Ishikawa (cell line): Measurements from ENCODE around the gene GASK1B.

Experiments used
- CEBPB ChIP-seq: IDR thresholded peaks from 2 replicates; pipeline ENCODE4 v1.6.1; 2012
- CREB1 ChIP-seq: IDR thresholded peaks from 2 replicates; pipeline ENCODE4 v1.6.1; 2012; ENCODE audit warnings: low read depth
- EGR1 ChIP-seq: IDR thresholded peaks from 2 replicates; pipeline ENCODE4 v1.6.1; 2012
- EP300 ChIP-seq: IDR thresholded peaks from 2 replicates; pipeline ENCODE4 v1.6.1; 2012; ENCODE audit warnings: borderline replicate concordance
- FOXM1 ChIP-seq: IDR thresholded peaks from 2 replicates; pipeline ENCODE4 v1.6.1; 2012; ENCODE audit warnings: low read depth, borderline replicate concordance
- MAX ChIP-seq: IDR thresholded peaks from 2 replicates; pipeline ENCODE4 v1.6.1; 2012
- RAD21 ChIP-seq: IDR thresholded peaks from 2 replicates; pipeline ENCODE4 v1.6.1; 2012; ENCODE audit warnings: low read depth
- TCF12 ChIP-seq: IDR thresholded peaks from 2 replicates; pipeline ENCODE4 v1.6.1; 2012; ENCODE audit warnings: low read depth
- TEAD4 ChIP-seq: IDR thresholded peaks from 2 replicates; pipeline ENCODE4 v1.6.1; 2012
- YY1 ChIP-seq: IDR thresholded peaks from 2 replicates; pipeline ENCODE4 v1.6.1; 2012; ENCODE audit warnings: low read depth
- TF ChIP-seq, protein P1 (sequence below): IDR thresholded peaks from 2 replicates; pipeline ENCODE4 v1.6.1; 2012; ENCODE audit warnings: low read depth, mild to moderate bottlenecking
- TF ChIP-seq, protein P2 (sequence below): IDR thresholded peaks from 2 replicates; pipeline ENCODE4 v1.6.1; 2012

DNA sequence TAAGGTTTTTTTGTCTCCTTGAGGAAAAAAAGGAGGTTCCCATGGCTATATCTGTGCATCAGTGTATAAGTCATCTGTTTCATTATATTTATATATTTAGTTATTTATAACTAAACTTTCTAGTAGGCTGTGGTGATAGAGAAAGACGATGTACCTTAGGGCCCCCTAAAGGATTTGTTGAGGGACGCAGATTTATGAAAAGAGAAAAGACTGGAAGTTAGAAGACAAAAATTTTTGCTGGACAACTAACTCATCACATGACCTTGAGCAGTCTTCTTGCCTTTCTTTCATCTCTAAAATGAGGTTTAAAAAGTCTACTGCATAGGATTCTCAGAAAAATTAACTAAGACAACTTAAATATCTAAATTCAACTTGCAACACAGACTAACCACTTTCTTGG is 6.1 kb downstream of the GASK1B start:
- no peak for TF ChIP-seq FOXM1
- TF ChIP-seq RAD21 = no peak
- TF ChIP-seq, protein P1, sequence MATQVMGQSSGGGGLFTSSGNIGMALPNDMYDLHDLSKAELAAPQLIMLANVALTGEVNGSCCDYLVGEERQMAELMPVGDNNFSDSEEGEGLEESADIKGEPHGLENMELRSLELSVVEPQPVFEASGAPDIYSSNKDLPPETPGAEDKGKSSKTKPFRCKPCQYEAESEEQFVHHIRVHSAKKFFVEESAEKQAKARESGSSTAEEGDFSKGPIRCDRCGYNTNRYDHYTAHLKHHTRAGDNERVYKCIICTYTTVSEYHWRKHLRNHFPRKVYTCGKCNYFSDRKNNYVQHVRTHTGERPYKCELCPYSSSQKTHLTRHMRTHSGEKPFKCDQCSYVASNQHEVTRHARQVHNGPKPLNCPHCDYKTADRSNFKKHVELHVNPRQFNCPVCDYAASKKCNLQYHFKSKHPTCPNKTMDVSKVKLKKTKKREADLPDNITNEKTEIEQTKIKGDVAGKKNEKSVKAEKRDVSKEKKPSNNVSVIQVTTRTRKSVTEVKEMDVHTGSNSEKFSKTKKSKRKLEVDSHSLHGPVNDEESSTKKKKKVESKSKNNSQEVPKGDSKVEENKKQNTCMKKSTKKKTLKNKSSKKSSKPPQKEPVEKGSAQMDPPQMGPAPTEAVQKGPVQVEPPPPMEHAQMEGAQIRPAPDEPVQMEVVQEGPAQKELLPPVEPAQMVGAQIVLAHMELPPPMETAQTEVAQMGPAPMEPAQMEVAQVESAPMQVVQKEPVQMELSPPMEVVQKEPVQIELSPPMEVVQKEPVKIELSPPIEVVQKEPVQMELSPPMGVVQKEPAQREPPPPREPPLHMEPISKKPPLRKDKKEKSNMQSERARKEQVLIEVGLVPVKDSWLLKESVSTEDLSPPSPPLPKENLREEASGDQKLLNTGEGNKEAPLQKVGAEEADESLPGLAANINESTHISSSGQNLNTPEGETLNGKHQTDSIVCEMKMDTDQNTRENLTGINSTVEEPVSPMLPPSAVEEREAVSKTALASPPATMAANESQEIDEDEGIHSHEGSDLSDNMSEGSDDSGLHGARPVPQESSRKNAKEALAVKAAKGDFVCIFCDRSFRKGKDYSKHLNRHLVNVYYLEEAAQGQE = no peak
- no peak for TF ChIP-seq EGR1
- TF ChIP-seq TEAD4 = no peak
- no peak for TF ChIP-seq MAX
- no peak for TF ChIP-seq EP300
- TF ChIP-seq TCF12 = no peak
- TF ChIP-seq CEBPB = no peak
- TF ChIP-seq YY1 = no peak
- TF ChIP-seq, protein P2, sequence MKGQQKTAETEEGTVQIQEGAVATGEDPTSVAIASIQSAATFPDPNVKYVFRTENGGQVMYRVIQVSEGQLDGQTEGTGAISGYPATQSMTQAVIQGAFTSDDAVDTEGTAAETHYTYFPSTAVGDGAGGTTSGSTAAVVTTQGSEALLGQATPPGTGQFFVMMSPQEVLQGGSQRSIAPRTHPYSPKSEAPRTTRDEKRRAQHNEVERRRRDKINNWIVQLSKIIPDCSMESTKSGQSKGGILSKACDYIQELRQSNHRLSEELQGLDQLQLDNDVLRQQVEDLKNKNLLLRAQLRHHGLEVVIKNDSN = no peak
- TF ChIP-seq CREB1 = no peak
